Measurements from ENCODE around the gene PPT2. TPM values are rescaled to one million over a fixed set of nuclear protein-coding genes. Genes with fewer than 3 reads are reported as not detected.

PPT2 gene
- polyA plus RNA-seq, 1 donor from 2014 or later, result 330 TPM

GRCh38 chr6:32164295-32164694 is 10.4 kb downstream of the PPT2 start, which contains the start of gene EGFL8:
Gene EGFL8 (plus strand): TSS chr6:32164595. CDS start chr6:32166166, 1,571 bp downstream.
- Histone ChIP-seq H3F3A (ENCODE audit: insufficient read depth, low read length, poor library complexity, severe bottlenecking) (no peaks in the 10 kb centered on the region), H3K27me3 (ENCODE audit: insufficient read depth, low read depth, low read length) (no peaks in the 10 kb centered on the region), H4K20me1 (ENCODE audit: insufficient read depth) (no peaks in the 10 kb centered on the region), H3K4me3 (ENCODE audit: low read length) (no peak within 1 kb of the TSS), H2AFZ (ENCODE audit: low read depth, low read length) (no peak within 1 kb of the TSS), H3K4me2 (ENCODE audit: low read length) (no peak within 1 kb of the TSS), H3K9ac (ENCODE audit: low read length) (no peak within 1 kb of the TSS), H3K9me2 (ENCODE audit: insufficient read depth, low read length) (no peaks in the 10 kb centered on the region), H3K9me3 (ENCODE audit: low read length) (no peaks in the 10 kb centered on the region), H3K27ac (ENCODE audit: low read length) (no peak within 1 kb of the TSS), H3K36me3 (ENCODE audit: insufficient read depth, low read length) (no peaks in the 10 kb centered on the region), H3K79me2 (replicated peaks; ENCODE audit: insufficient read depth, low read length) (no peaks in the 10 kb centered on the region)
- TF ChIP-seq RAD21 (conservative IDR thresholded peaks at IDR 0.05) (no peak), CTCF (IDR thresholded peaks at IDR 0.05; ENCODE audit: poor library complexity, severe bottlenecking) (no peak), EZH2 (IDR thresholded peaks at IDR 0.05; ENCODE audit: borderline replicate concordance, insufficient read depth, low read length, poor library complexity, severe bottlenecking) (no peak), TAF1 (IDR thresholded peaks at IDR 0.05; ENCODE audit: low read depth) (no peak), POLR2AphosphoS5 (IDR thresholded peaks at IDR 0.05) (no peak)
- TF ChIP-seq, protein P1, sequence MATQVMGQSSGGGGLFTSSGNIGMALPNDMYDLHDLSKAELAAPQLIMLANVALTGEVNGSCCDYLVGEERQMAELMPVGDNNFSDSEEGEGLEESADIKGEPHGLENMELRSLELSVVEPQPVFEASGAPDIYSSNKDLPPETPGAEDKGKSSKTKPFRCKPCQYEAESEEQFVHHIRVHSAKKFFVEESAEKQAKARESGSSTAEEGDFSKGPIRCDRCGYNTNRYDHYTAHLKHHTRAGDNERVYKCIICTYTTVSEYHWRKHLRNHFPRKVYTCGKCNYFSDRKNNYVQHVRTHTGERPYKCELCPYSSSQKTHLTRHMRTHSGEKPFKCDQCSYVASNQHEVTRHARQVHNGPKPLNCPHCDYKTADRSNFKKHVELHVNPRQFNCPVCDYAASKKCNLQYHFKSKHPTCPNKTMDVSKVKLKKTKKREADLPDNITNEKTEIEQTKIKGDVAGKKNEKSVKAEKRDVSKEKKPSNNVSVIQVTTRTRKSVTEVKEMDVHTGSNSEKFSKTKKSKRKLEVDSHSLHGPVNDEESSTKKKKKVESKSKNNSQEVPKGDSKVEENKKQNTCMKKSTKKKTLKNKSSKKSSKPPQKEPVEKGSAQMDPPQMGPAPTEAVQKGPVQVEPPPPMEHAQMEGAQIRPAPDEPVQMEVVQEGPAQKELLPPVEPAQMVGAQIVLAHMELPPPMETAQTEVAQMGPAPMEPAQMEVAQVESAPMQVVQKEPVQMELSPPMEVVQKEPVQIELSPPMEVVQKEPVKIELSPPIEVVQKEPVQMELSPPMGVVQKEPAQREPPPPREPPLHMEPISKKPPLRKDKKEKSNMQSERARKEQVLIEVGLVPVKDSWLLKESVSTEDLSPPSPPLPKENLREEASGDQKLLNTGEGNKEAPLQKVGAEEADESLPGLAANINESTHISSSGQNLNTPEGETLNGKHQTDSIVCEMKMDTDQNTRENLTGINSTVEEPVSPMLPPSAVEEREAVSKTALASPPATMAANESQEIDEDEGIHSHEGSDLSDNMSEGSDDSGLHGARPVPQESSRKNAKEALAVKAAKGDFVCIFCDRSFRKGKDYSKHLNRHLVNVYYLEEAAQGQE (IDR thresholded peaks at IDR 0.05; ENCODE audit: borderline replicate concordance), result no peak

GRCh38 chr6:32166411-32167061 is 12.6 kb downstream of the PPT2 start:
- H3K27me3 ChIP-seq (ENCODE audit: insufficient read depth, low read depth, low read length), result no peaks in the 10 kb centered on the region
- H3F3A ChIP-seq (ENCODE audit: insufficient read depth, low read length, poor library complexity, severe bottlenecking), result no peaks in the 10 kb centered on the region
- no peaks in the 10 kb centered on the region for H3K9me2 ChIP-seq (ENCODE audit: insufficient read depth, low read length)
- no peak overlapping the region for H3K4me2 ChIP-seq (ENCODE audit: low read length)
- no peak overlapping the region for H3K9ac ChIP-seq (ENCODE audit: low read length)
- TF ChIP-seq MXI1 (conservative IDR thresholded peaks at IDR 0.05; ENCODE audit: poor library complexity, severe bottlenecking), result no peak
- TF ChIP-seq, protein P1 (IDR thresholded peaks at IDR 0.05; ENCODE audit: borderline replicate concordance), result no peak
- no peak for TF ChIP-seq TAF1 (IDR thresholded peaks at IDR 0.05; ENCODE audit: low read depth)
- no peak for TF ChIP-seq SMC3 (conservative IDR thresholded peaks at IDR 0.05; ENCODE audit: poor library complexity)
- no peak for TF ChIP-seq EZH2 (IDR thresholded peaks at IDR 0.05; ENCODE audit: borderline replicate concordance, insufficient read depth, low read length, poor library complexity, severe bottlenecking)
- TF ChIP-seq RAD21 (conservative IDR thresholded peaks at IDR 0.05), result no peak
- no peak for TF ChIP-seq POLR2AphosphoS5 (IDR thresholded peaks at IDR 0.05)
- TF ChIP-seq EP300 (conservative IDR thresholded peaks at IDR 0.05; ENCODE audit: poor library complexity, severe bottlenecking), result no peak
- TF ChIP-seq CTCF (IDR thresholded peaks at IDR 0.05; ENCODE audit: poor library complexity, severe bottlenecking), result no peak
- no peaks in the 10 kb centered on the region for H3K36me3 ChIP-seq (ENCODE audit: insufficient read depth, low read length)
- H3K4me3 ChIP-seq (ENCODE audit: low read length), result no peak overlapping the region
- no peak overlapping the region for H3K27ac ChIP-seq (ENCODE audit: low read length)
- no peak overlapping the region for H2AFZ ChIP-seq (ENCODE audit: low read depth, low read length)
- no peaks in the 10 kb centered on the region for H4K20me1 ChIP-seq (ENCODE audit: insufficient read depth)
- H3K79me2 ChIP-seq (replicated peaks; ENCODE audit: insufficient read depth, low read length), result no peaks in the 10 kb centered on the region
- H3K9me3 ChIP-seq (ENCODE audit: low read length), result no peaks in the 10 kb centered on the region

Data from neural cell (in vitro differentiated cells).